Vagina (tissue), 2 donors: ENCODE data around the gene PTER. TPM values are rescaled to one million over a fixed set of nuclear protein-coding genes. Genes with fewer than 3 reads are reported as not detected.

Experiments
- DNase-seq, 2 donors: peaks; one replicate each; pipeline ENCODE4 v3.0.0-alpha.2; 2017; ENCODE audit errors: extremely low spot score in 2 of 2
- H3K27ac ChIP-seq: fragments of 200-600 bp; sonication (generic); one replicate; pipeline ENCODE4 v1.5.1; 2019
- H3K27me3 ChIP-seq: fragments of 200-600 bp; sonication (generic); one replicate; pipeline ENCODE4 v1.5.1; 2019
- H3K36me3 ChIP-seq, 2 donors: fragments of 200-600 bp; sonication (generic); one replicate each; pipeline ENCODE4 v1.5.1; 2017 to 2019
- H3K4me1 ChIP-seq: fragments of 200-600 bp; sonication (generic); one replicate; pipeline ENCODE4 v1.5.1; 2019
- H3K4me3 ChIP-seq, 2 donors: fragments of 200-600 bp; sonication (generic); 1 replicate in 1 of 2; 2 replicates in 1 of 2; pipeline ENCODE4 v1.5.1; 2016 to 2019
- H3K9me3 ChIP-seq: fragments of 200-600 bp; sonication (generic); one replicate; pipeline ENCODE4 v1.5.1; 2019
- CTCF ChIP-seq, 3 experiments: fragments of 450-650 bp in 2 of 3; fragments of 200-600 bp in 1 of 3; sonication (generic) in 1 of 3; IDR thresholded peaks; one replicate each; pipeline ENCODE4 v1.5.1; 2017 to 2019; ENCODE audit warnings: antibody characterized with exemption in 3 of 3, mild to moderate bottlenecking in 2 of 3, moderate library complexity in 2 of 3
- POLR2A ChIP-seq, 2 donors: fragments of 450-650 bp; IDR thresholded peaks; one replicate each; pipeline ENCODE4 v1.6.1; 2017; ENCODE audit warnings: antibody characterized with exemption in 2 of 2, mild to moderate bottlenecking in 2 of 2, moderate library complexity in 2 of 2
- POLR2AphosphoS5 ChIP-seq, 2 donors: sonication (generic); formaldehyde crosslinking; IDR thresholded peaks; one replicate each; pipeline ENCODE4 v1.9.0; 2017; ENCODE audit warnings: antibody characterized with exemption in 2 of 2, mild to moderate bottlenecking in 2 of 2, low read depth in 1 of 2; ENCODE audit not compliant: insufficient read depth in 1 of 2
- intact Hi-C: fragments of 100-400 bp; cut with DNase I; formaldehyde crosslinking; loops from one replicate; pipeline ENCODE4 v1.15.1; 2023
- total RNA-seq: library from RNA; depleted of rRNA; stranded (reverse); fragments of >200 nt; gene quantifications from one replicate; pipeline ENCODE4 v1.2.3, GENCODE V29; 2016

PTER gene
- total RNA-seq, 1 donor from 2014 or later = 7.4 TPM

GRCh38 chr10:16493884-16494536 is 57.2 kb downstream of the PTER start:
- no peak for DNase-seq
- intact Hi-C loops = no loop called here

GRCh38 chr10:16497911-16498310 is 61.1 kb downstream of the PTER start:
- H3K27me3 ChIP-seq = no peaks in the 10 kb centered on the region
- TF ChIP-seq POLR2AphosphoS5 (IDR thresholded peaks at IDR 0.05; ENCODE audit: insufficient read depth in 1 of 2, low read depth in 1 of 2) (no peak), CTCF (IDR thresholded peaks at IDR 0.05) (no peak), POLR2A (IDR thresholded peaks at IDR 0.05) (no peak)
- intact Hi-C loops = no loop called here
- no peaks in the 10 kb centered on the region for H3K4me1 ChIP-seq
- H3K27ac ChIP-seq = no peak overlapping the region
- H3K36me3 ChIP-seq = no peaks in the 10 kb centered on the region
- DNase-seq = no peak
- H3K9me3 ChIP-seq = no peaks in the 10 kb centered on the region
- no peak overlapping the region for H3K4me3 ChIP-seq

More at GRCh38 chr10:16493884-16494536, 57.2 kb downstream of the PTER start:
- Histone ChIP-seq H3K36me3 (no peaks in the 10 kb centered on the region), H3K27me3 (no peaks in the 10 kb centered on the region), H3K4me1 (no peaks in the 10 kb centered on the region), H3K4me3 (no peak overlapping the region), H3K27ac (no peak overlapping the region), H3K9me3 (no peaks in the 10 kb centered on the region)
- TF ChIP-seq POLR2A (IDR thresholded peaks at IDR 0.05) (no peak), POLR2AphosphoS5 (IDR thresholded peaks at IDR 0.05; ENCODE audit: insufficient read depth in 1 of 2, low read depth in 1 of 2) (no peak), CTCF (IDR thresholded peaks at IDR 0.05) (no peak)

- DNase-seq = no peak
- TF ChIP-seq POLR2A (IDR thresholded peaks at IDR 0.05) (no peak), POLR2AphosphoS5 (IDR thresholded peaks at IDR 0.05; ENCODE audit: insufficient read depth in 1 of 2, low read depth in 1 of 2) (no peak), CTCF (IDR thresholded peaks at IDR 0.05) (no peak)
- Histone ChIP-seq H3K36me3 (no peaks in the 10 kb centered on the region), H3K4me1 (no peaks in the 10 kb centered on the region), H3K27ac (no peak overlapping the region), H3K4me3 (no peak overlapping the region), H3K9me3 (no peaks in the 10 kb centered on the region), H3K27me3 (no peaks in the 10 kb centered on the region)
- intact Hi-C loops = no loop called here
Measured at GRCh38 chr10:16505161-16505560, 68.4 kb downstream of the PTER start.

- H3K9me3 ChIP-seq = no peaks in the 10 kb centered on the region
- no peak overlapping the region for H3K27ac ChIP-seq
- TF ChIP-seq POLR2A (IDR thresholded peaks at IDR 0.05) = no peak
- TF ChIP-seq CTCF (IDR thresholded peaks at IDR 0.05) = no peak
- TF ChIP-seq POLR2AphosphoS5 (IDR thresholded peaks at IDR 0.05; ENCODE audit: insufficient read depth in 1 of 2, low read depth in 1 of 2) = no peak
- intact Hi-C loops = no loop called here
- H3K27me3 ChIP-seq = no peaks in the 10 kb centered on the region
- H3K4me3 ChIP-seq = no peak overlapping the region
- no peaks in the 10 kb centered on the region for H3K36me3 ChIP-seq
- H3K4me1 ChIP-seq = no peaks in the 10 kb centered on the region
- no peak for DNase-seq
Measured at GRCh38 chr10:16509996-16510395, 73.2 kb downstream of the PTER start.

GRCh38 chr10:16510843-16511242 is 74.0 kb downstream of the PTER start:
- no peak overlapping the region for H3K4me3 ChIP-seq
- TF ChIP-seq POLR2AphosphoS5 (IDR thresholded peaks at IDR 0.05; ENCODE audit: insufficient read depth in 1 of 2, low read depth in 1 of 2) (no peak), CTCF (IDR thresholded peaks at IDR 0.05) (no peak), POLR2A (IDR thresholded peaks at IDR 0.05) (no peak)
- H3K27me3 ChIP-seq = no peaks in the 10 kb centered on the region
- no peak overlapping the region for H3K27ac ChIP-seq
- intact Hi-C loops = no loop called here
- no peaks in the 10 kb centered on the region for H3K9me3 ChIP-seq
- H3K36me3 ChIP-seq = no peaks in the 10 kb centered on the region
- DNase-seq = no peak
- H3K4me1 ChIP-seq = no peaks in the 10 kb centered on the region
